Right lobe of liver (tissue), 6 donors: ENCODE measurements around the gene MIPEP. TPM values are rescaled to one million over a fixed set of nuclear protein-coding genes. Genes with fewer than 3 reads are reported as not detected.

ENCODE experiments used
- ATAC-seq, 4 donors: fragments of 200-7000 bp; cut with Tn5 transposase; one replicate each; pipeline ENCODE4 v1.9.1; 2020; ENCODE audit warnings: mild to moderate bottlenecking in 4 of 4, moderate library complexity in 4 of 4
- DNase-seq, 3 donors: peaks; one replicate each; pipeline ENCODE4 v3.0.0-alpha.2; 2020
- H3K27ac ChIP-seq, 3 donors: fragments of 200-600 bp; one replicate each; pipeline ENCODE4 v1.8.0; 2022
- H3K27me3 ChIP-seq, 2 donors: fragments of 200-600 bp; one replicate each; pipeline ENCODE4 v1.8.0; 2022
- H3K36me3 ChIP-seq, 4 donors: fragments of 200-600 bp; sonication (generic) in 1 of 4; one replicate each; pipeline versions ENCODE4 v1.5.1 to v1.8.0; 2017 to 2022; ENCODE audit warnings: control low read depth in 1 of 4
- H3K4me1 ChIP-seq, 4 donors: fragments of 200-600 bp; sonication (generic) in 1 of 4; one replicate each; pipeline versions ENCODE4 v1.5.1 to v1.8.0; 2017 to 2022; ENCODE audit warnings: control low read depth in 1 of 4
- H3K4me3 ChIP-seq, 3 donors: fragments of 200-600 bp; one replicate each; pipeline ENCODE4 v1.8.0; 2022
- H3K9me3 ChIP-seq, 4 donors: fragments of 200-600 bp; sonication (generic) in 1 of 4; one replicate each; pipeline versions ENCODE4 v1.5.1 to v1.8.0; 2017 to 2022; ENCODE audit warnings: control low read depth in 1 of 4
- CTCF ChIP-seq, 4 donors: fragments of 200-600 bp in 3 of 4; fragments of 450-650 bp in 1 of 4; IDR thresholded peaks; one replicate each; pipeline versions ENCODE4 v1.5.1 to v1.8.0; 2016 to 2022; ENCODE audit warnings: antibody characterized with exemption in 4 of 4, mild to moderate bottlenecking in 2 of 4
- POLR2A ChIP-seq: fragments of 450-650 bp; IDR thresholded peaks from one replicate; pipeline ENCODE4 v1.6.1; 2017; ENCODE audit warnings: antibody characterized with exemption, mild to moderate bottlenecking
- WGBS: methylation state at CpG from one replicate; pipeline ENCODE4 v1.1.6; 2018; ENCODE audit warnings: low coverage, low lambda C conversion rate; ENCODE audit not compliant: insufficient coverage; ENCODE audit errors: missing lambda C conversion rate; 5-methylcytosine and 5-hydroxymethylcytosine counted together
- intact Hi-C, 2 donors: fragments of 100-400 bp; cut with DNase I; formaldehyde crosslinking; loops; one replicate each; pipeline versions ENCODE4 v1.11.2 to v1.14.1; 2022
- total RNA-seq, 6 experiments: library from RNA; depleted of rRNA in 2 of 6; stranded (reverse); fragments of >200 nt in 2 of 6; fragmentation: NEBNext Ultra II Directional in 3 of 6; extraction: Animal tissue kit (Norgen Biotek cat#: 25700) in 3 of 6; gene quantifications; one replicate each; pipeline versions ENCODE4 v1.1.0 to v1.2.4, GENCODE V29; 2016 to 2023
- donor health status: DM: no; HTN: yes; CAD: no.
- donor health status: DM: no; HTN: no; CAD: no.
- donor health status: DM: no; HTN: no; CAD: no.
- donor health status: DM: no; HTN: yes; CAD: no.
- donor health status: DM: no; HTN: yes; CAD: no.

MIPEP gene
- total RNA-seq, 6 experiments from 2014 or later, result 8.2 to 15.2 (median 11.8) TPM

GRCh38 chr13:23707674-23708073 is 181.5 kb downstream of the MIPEP start:
- WGBS, result 90% methylated on average over 3 of the region's 3 CpGs
- peak in 2 of 4 donors; percentile 7 to 41 for TF ChIP-seq CTCF (IDR thresholded peaks at IDR 0.05)
- no peak for TF ChIP-seq POLR2A
- intact Hi-C loops, result no loop called here
- Histone ChIP-seq H3K4me3 (no peak overlapping the region), H3K27ac (no peak overlapping the region), H3K27me3 (no peaks in the 10 kb centered on the region), H3K36me3 (no peaks in the 10 kb centered on the region), H3K9me3 (no peaks in the 10 kb centered on the region), H3K4me1 (no peaks in the 10 kb centered on the region)
- ATAC-seq (peak in 3 of 4 donors; percentile 48 to 62 (median 51)), DNase-seq (no peak)

- Histone ChIP-seq H3K36me3 (no peaks in the 10 kb centered on the region), H3K27me3 (no peaks in the 10 kb centered on the region), H3K4me1 (no peaks in the 10 kb centered on the region), H3K9me3 (no peaks in the 10 kb centered on the region), H3K27ac (no peak overlapping the region), H3K4me3 (no peak overlapping the region)
- intact Hi-C loops, result no loop called here
- no peak for TF ChIP-seq CTCF (IDR thresholded peaks at IDR 0.05)
- ATAC-seq (no peak), DNase-seq (no peak)
- whole genome bisulfite sequencing, result 41% methylated on average over 2 of the region's 2 CpGs
These were observed 183.6 kb downstream of the MIPEP start for GRCh38 chr13:23705583-23705982.

GRCh38 chr13:23703246-23703860 is 185.8 kb downstream of the MIPEP start:
- H3K9me3 ChIP-seq, result no peaks in the 10 kb centered on the region
- no peak overlapping the region for H3K4me3 ChIP-seq
- H3K36me3 ChIP-seq, result no peaks in the 10 kb centered on the region
- ATAC-seq (no peak), DNase-seq (no peak)
- 61% methylated on average over 9 of the region's 11 CpGs for WGBS
- no peak overlapping the region for H3K27ac ChIP-seq
- no peaks in the 10 kb centered on the region for H3K27me3 ChIP-seq
- TF ChIP-seq POLR2A, result no peak
- intact Hi-C loops, result no loop called here
- no peaks in the 10 kb centered on the region for H3K4me1 ChIP-seq

- Histone ChIP-seq H3K27me3 (no peaks in the 10 kb centered on the region), H3K36me3 (no peaks in the 10 kb centered on the region), H3K4me1 (no peaks in the 10 kb centered on the region), H3K27ac (no peak overlapping the region), H3K9me3 (no peaks in the 10 kb centered on the region), H3K4me3 (no peak overlapping the region)
- ATAC-seq (no peak), DNase-seq (no peak)
- no peak for TF ChIP-seq CTCF (IDR thresholded peaks at IDR 0.05)
- WGBS, result 89% methylated on average over 7 of the region's 12 CpGs
- intact Hi-C loops, result no loop called here
These were observed 187.6 kb downstream of the MIPEP start for GRCh38 chr13:23701636-23702035.

GRCh38 chr13:23701186-23701585 is 188.0 kb downstream of the MIPEP start:
- no peaks in the 10 kb centered on the region for H3K27me3 ChIP-seq
- DNase-seq, result no peak
- no peaks in the 10 kb centered on the region for H3K36me3 ChIP-seq
- H3K9me3 ChIP-seq, result no peaks in the 10 kb centered on the region
- ATAC-seq, result no peak
- WGBS, result 85% methylated on average over 5 of the region's 5 CpGs
- intact Hi-C loops, result no loop called here
- TF ChIP-seq POLR2A (no peak), CTCF (IDR thresholded peaks at IDR 0.05) (no peak)
- H3K4me1 ChIP-seq, result no peaks in the 10 kb centered on the region
- no peak overlapping the region for H3K27ac ChIP-seq
- H3K4me3 ChIP-seq, result no peak overlapping the region
